ENCODE results near the gene IL1RAPL2. TPM values are rescaled to one million over a fixed set of nuclear protein-coding genes. Genes with fewer than 3 reads are reported as not detected.

The IL1RAPL2 gene
- total and polyA plus RNA-seq, 2 of the 8 experiments (the other 6 are each of a cell fraction or from before 2014, with no cell fraction given), result 0.20 to 1.3 TPM

DNA sequence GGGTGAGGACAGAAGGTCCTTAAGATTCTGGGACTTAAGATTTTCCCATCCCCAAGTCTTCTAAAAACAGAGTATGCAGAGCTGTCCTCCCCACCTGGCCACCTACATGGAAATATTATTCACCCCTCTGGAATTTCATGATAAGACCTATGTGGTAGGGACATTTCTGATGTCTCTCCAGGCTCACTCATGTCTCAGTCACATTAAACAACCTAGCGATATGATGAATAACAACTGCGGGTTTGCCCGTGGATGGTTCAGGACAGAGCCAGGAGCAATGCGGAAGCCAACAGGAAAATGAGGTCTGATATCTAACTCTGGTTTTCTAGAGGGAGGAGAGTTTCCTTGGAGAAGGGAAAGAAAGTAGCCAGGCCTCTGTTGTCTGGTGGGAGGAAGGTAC is 607.1 kb downstream of the IL1RAPL2 start (continued):
- TF ChIP-seq, protein P1, sequence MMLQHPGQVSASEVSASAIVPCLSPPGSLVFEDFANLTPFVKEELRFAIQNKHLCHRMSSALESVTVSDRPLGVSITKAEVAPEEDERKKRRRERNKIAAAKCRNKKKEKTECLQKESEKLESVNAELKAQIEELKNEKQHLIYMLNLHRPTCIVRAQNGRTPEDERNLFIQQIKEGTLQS (IDR thresholded peaks at IDR 0.05; ENCODE audit: insufficient read depth, low read depth, low read length), result no peak
- TF ChIP-seq POLR2AphosphoS5 (IDR thresholded peaks at IDR 0.05; ENCODE audit: low read depth, low read length), result no peak
- no peak for TF ChIP-seq FOSL1 (IDR thresholded peaks at IDR 0.05; ENCODE audit: insufficient read depth, low read depth, low read length)

Data from H1 (cell line).